CD4-positive, CD25-positive, alpha-beta regulatory T cell (primary cell): ENCODE measurements around the gene ACTC1. TPM values are rescaled to one million over a fixed set of nuclear protein-coding genes. Genes with fewer than 3 reads are reported as not detected.

ENCODE experiments used
- ATAC-seq, 2 donors: fragments of 150-1000 bp; cut with Tn5 transposase; one replicate each; pipeline ENCODE4 v1.10.0; 2021; ENCODE audit warnings: low read depth in 2 of 2, moderate number of reproducible peaks in 2 of 2, moderate library complexity in 1 of 2
- DNase-seq, 3 donors: peaks; one replicate each; pipeline versions ENCODE4 v3.0.0 to v3.0.0-alpha.2; 2012 to 2022; ENCODE audit warnings: mixed read lengths in 1 of 3
- H3K27ac ChIP-seq: one replicate; pipeline ENCODE4 v1.7.0; 2013; ENCODE audit warnings: mild to moderate bottlenecking, low read length; ENCODE audit not compliant: insufficient read depth, poor library complexity, severe bottlenecking
- H3K27me3 ChIP-seq: one replicate; pipeline ENCODE4 v1.7.0; 2013; ENCODE audit warnings: low read length; ENCODE audit not compliant: control insufficient read depth, insufficient read depth
- H3K36me3 ChIP-seq: one replicate; pipeline ENCODE4 v1.7.0; 2013; ENCODE audit warnings: mild to moderate bottlenecking, low read length, moderate library complexity; ENCODE audit not compliant: control insufficient read depth, insufficient read depth
- H3K4me1 ChIP-seq: 2 replicates; pipeline ENCODE4 v1.7.0; 2013; ENCODE audit warnings: mild to moderate bottlenecking, low read length; ENCODE audit not compliant: insufficient read depth, control insufficient read depth, poor library complexity, severe bottlenecking
- H3K4me3 ChIP-seq: one replicate; pipeline ENCODE4 v1.7.0; 2013; ENCODE audit warnings: low read depth, mild to moderate bottlenecking, low read length, moderate library complexity
- H3K9me3 ChIP-seq, 2 experiments: 1 replicate in 1 of 2; 2 replicates in 1 of 2; pipeline ENCODE4 v1.7.0; 2013; ENCODE audit warnings: low read length in 2 of 2, mild to moderate bottlenecking in 1 of 2, moderate library complexity in 1 of 2; ENCODE audit not compliant: control insufficient read depth in 2 of 2
- H3K27ac Mint-ChIP-seq, 3 donors: one replicate each; pipeline ENCODE4 v1.8.0; 2020 to 2022; ENCODE audit warnings: mild to moderate bottlenecking in 3 of 3, mixed read lengths in 3 of 3, moderate library complexity in 2 of 3
- H3K27me3 Mint-ChIP-seq: one replicate; pipeline ENCODE4 v1.8.0; 2022; ENCODE audit warnings: mild to moderate bottlenecking, mixed read lengths
- H3K36me3 Mint-ChIP-seq: one replicate; pipeline ENCODE4 v1.8.0; 2020; ENCODE audit warnings: mixed read lengths
- H3K4me1 Mint-ChIP-seq, 4 donors: one replicate each; pipeline ENCODE4 v1.8.0; 2020 to 2022; ENCODE audit warnings: mixed read lengths in 4 of 4, mild to moderate bottlenecking in 1 of 4
- H3K4me3 Mint-ChIP-seq, 4 donors: one replicate each; pipeline ENCODE4 v1.8.0; 2020 to 2022; ENCODE audit warnings: mild to moderate bottlenecking in 4 of 4, mixed read lengths in 4 of 4, moderate library complexity in 3 of 4
- H3K9me3 Mint-ChIP-seq, 7 donors: one replicate each; pipeline ENCODE4 v1.8.0; 2020 to 2022; ENCODE audit warnings: mixed read lengths in 7 of 7, mild to moderate bottlenecking in 3 of 7, moderate library complexity in 2 of 7
- polyA plus RNA-seq, 4 donors: library from polyadenylated mRNA; unstranded; fragments of 300-500 nt; fragmentation: Illumina TruSeq; gene quantifications; one replicate each; pipeline ENCODE4 v1.2.3, GENCODE V29; 2021
- total RNA-seq: library from RNA; stranded (reverse); gene quantifications from one replicate; pipeline ENCODE4 v1.2.3, GENCODE V29; 2022

Gene ACTC1
- total and polyA plus RNA-seq, 5 donors from 2014 or later, result not detected

DNA sequence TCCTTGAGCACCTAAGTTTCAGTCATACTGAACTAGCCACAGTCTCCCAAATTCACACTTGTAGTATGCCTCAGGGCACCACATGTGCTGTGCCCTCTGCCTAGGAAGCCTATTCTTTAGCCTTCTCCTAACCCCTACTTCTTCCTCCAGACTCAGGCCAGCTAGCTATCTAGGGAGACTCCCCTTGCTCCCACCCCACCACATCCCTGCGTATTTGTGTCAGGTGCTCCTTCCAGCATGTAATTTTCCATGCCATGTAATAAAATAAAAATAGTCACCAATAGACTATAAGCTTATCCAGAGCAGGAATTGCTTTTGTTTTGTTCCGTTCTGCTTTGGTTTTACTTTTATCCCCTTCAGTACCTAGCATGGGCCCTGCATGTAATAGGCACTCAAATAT lies 25.6 kb downstream of the ACTC1 start:
- no peak overlapping the region for H3K27ac ChIP-seq
- H3K9me3 ChIP-seq, result no peaks in the 10 kb centered on the region
- DNase-seq (no peak), ATAC-seq (no peak)
- H3K27me3 Mint-ChIP-seq, result peaks cover 17% of the 10 kb centered on the region
- no peak overlapping the region for H3K4me3 ChIP-seq
- H3K4me1 Mint-ChIP-seq, result peaks cover 0 to 2% (median 0%) of the 10 kb centered on the region in 4 donors
- H3K27me3 ChIP-seq, result peaks cover 12% of the 10 kb centered on the region
- H3K36me3 ChIP-seq, result no peaks in the 10 kb centered on the region
- no peaks in the 10 kb centered on the region for H3K4me1 ChIP-seq
- no peak overlapping the region for H3K4me3 Mint-ChIP-seq
- H3K36me3 Mint-ChIP-seq, result no peaks in the 10 kb centered on the region
- H3K9me3 Mint-ChIP-seq, result peaks cover 0 to 6% (median 0%) of the 10 kb centered on the region in 7 donors
- no peak overlapping the region for H3K27ac Mint-ChIP-seq

DNA sequence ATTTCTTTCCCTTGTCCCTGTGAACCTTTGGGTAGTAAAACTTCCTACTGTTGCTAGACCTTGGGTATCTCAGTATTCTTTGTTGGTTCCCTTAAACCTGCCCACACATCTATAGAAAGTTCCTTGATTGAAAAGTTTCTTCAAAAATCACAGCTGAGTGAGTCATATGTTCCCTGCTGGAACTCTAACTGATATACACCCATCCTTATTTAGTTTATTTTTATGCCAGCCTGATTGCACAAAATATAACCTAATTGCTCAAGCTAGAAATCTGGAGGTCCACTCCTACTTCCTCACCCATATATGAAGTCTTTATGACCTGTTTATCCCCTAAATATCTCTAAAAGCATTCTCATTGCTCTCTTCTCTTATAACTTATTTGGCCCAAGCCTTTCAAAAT lies 26.8 kb downstream of the ACTC1 start:
- peaks cover 0 to 6% (median 0%) of the 10 kb centered on the region in 7 donors for H3K9me3 Mint-ChIP-seq
- H3K4me3 ChIP-seq, result no peak overlapping the region
- no peak overlapping the region for H3K4me3 Mint-ChIP-seq
- no peaks in the 10 kb centered on the region for H3K36me3 Mint-ChIP-seq
- H3K27ac ChIP-seq, result no peak overlapping the region
- no peaks in the 10 kb centered on the region for H3K9me3 ChIP-seq
- H3K27me3 ChIP-seq, result peaks cover 12% of the 10 kb centered on the region
- no peaks in the 10 kb centered on the region for H3K4me1 ChIP-seq
- H3K4me1 Mint-ChIP-seq, result peaks cover 0 to 2% (median 0%) of the 10 kb centered on the region in 4 donors
- H3K36me3 ChIP-seq, result no peaks in the 10 kb centered on the region
- no peak overlapping the region for H3K27ac Mint-ChIP-seq
- peaks cover 12% of the 10 kb centered on the region for H3K27me3 Mint-ChIP-seq
- ATAC-seq (no peak), DNase-seq (no peak)

DNA sequence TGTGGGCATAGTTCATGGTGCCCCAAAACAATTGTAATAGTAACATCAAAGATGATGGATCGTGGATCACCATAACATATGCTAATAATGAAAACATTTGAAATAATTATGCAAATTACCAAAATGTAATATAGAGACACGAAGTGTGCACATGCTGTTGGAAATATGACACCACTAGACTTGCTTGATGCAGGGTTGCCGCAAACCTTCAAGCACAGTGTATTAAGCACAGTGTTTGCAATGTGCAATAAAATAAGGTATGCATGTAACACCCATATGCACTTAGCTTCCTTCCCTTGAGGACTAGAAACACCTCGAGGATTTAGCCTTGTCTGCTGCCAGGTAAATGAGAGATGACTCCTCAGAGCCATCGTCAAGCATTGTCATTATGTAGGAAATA lies 29.6 kb downstream of the ACTC1 start:
- peaks cover 17% of the 10 kb centered on the region for H3K27me3 Mint-ChIP-seq
- Histone ChIP-seq H3K9me3 (no peaks in the 10 kb centered on the region), H3K4me1 (no peaks in the 10 kb centered on the region), H3K36me3 (no peaks in the 10 kb centered on the region), H3K27ac (no peak overlapping the region), H3K4me3 (no peak overlapping the region), H3K27me3 (peaks cover 6% of the 10 kb centered on the region)
- H3K4me3 Mint-ChIP-seq, result no peak overlapping the region
- H3K9me3 Mint-ChIP-seq, result peaks cover 0 to 6% (median 0%) of the 10 kb centered on the region in 7 donors
- ATAC-seq, result no peak
- no peak for DNase-seq
- peaks cover 0 to 2% (median 0%) of the 10 kb centered on the region in 4 donors for H3K4me1 Mint-ChIP-seq
- no peak overlapping the region for H3K27ac Mint-ChIP-seq
- no peaks in the 10 kb centered on the region for H3K36me3 Mint-ChIP-seq

DNA sequence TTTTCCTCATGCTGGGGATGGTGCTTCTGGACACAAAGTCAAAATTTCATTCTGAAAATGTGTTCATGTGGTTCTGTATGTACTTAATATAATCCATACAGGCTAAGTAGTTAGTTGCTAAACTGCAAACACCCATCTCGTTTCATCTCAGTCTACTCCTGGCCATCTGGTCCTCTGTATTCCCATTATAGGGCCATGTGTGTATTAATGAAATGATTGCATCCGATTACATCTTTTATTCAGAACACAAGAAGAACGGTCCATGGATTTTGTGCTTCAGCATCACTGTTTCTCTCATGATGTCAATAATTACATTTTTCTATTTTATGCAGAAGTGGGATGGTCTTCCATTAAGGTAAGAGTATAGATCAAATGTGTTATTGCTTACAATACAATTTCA lies 34.4 kb downstream of the ACTC1 start:
- Mint-ChIP-seq H3K27me3 (peaks cover 39% of the 10 kb centered on the region), H3K4me3 (no peak overlapping the region), H3K4me1 (no peaks in the 10 kb centered on the region), H3K27ac (no peak overlapping the region), H3K9me3 (no peaks in the 10 kb centered on the region), H3K36me3 (no peaks in the 10 kb centered on the region)
- DNase-seq, result no peak
- no peak overlapping the region for H3K4me3 ChIP-seq
- H3K27ac ChIP-seq, result no peak overlapping the region
- no peaks in the 10 kb centered on the region for H3K4me1 ChIP-seq
- no peaks in the 10 kb centered on the region for H3K9me3 ChIP-seq
- no peaks in the 10 kb centered on the region for H3K36me3 ChIP-seq
- H3K27me3 ChIP-seq, result peaks cover 24% of the 10 kb centered on the region
- ATAC-seq, result no peak

DNA sequence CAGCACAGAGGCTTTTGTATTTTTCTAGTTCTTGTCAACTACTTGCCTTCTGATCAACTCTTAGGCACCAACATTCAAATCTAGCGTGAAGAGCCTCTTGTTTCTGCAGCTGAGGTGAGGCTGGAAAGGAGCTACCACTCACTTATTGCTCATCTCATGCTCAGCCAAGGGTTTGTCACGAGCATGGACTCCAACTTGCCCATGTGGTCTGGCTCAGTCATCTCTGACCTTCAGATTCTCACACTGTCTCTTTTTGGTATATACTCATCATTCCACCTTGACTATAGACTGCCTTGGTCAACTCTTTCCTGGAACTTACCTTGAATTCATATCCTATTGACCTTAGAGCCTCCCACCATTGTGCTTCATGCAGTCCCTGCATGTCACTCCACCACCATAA lies 35.4 kb downstream of the ACTC1 start:
- H3K27me3 ChIP-seq, result peaks cover 26% of the 10 kb centered on the region
- H3K27ac ChIP-seq, result no peak overlapping the region
- H3K9me3 Mint-ChIP-seq, result no peaks in the 10 kb centered on the region
- no peak for ATAC-seq
- H3K36me3 Mint-ChIP-seq, result no peaks in the 10 kb centered on the region
- DNase-seq, result no peak
- no peak overlapping the region for H3K27ac Mint-ChIP-seq
- H3K9me3 ChIP-seq, result no peaks in the 10 kb centered on the region
- peaks cover 48% of the 10 kb centered on the region for H3K27me3 Mint-ChIP-seq
- no peaks in the 10 kb centered on the region for H3K36me3 ChIP-seq
- H3K4me3 Mint-ChIP-seq, result no peak overlapping the region
- H3K4me3 ChIP-seq, result no peak overlapping the region
- no peaks in the 10 kb centered on the region for H3K4me1 ChIP-seq
- peaks cover 0 to 6% (median 0%) of the 10 kb centered on the region in 4 donors for H3K4me1 Mint-ChIP-seq

DNA sequence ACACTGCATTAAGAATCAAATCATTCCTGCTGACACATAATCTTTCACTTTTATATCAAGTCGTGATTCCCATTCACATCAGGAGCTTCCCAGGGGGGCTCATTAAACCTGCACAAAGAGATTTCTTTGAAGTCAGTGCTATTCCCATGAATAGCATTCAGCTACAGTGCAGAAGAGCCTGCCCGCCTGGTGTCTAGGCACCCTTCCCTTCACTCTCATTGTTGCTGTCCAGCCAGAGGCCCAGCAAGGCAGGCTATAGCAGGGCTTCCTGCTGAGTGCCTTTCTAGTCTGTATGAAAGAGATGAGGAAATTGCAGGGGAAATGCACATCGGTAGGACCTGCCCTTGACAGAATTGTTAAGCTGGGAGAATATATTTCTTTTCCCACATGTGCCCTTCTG lies 36.0 kb downstream of the ACTC1 start:
- Histone ChIP-seq H3K27ac (no peak overlapping the region), H3K9me3 (no peaks in the 10 kb centered on the region), H3K4me1 (no peaks in the 10 kb centered on the region), H3K36me3 (no peaks in the 10 kb centered on the region), H3K27me3 (peaks cover 26% of the 10 kb centered on the region), H3K4me3 (no peak overlapping the region)
- H3K27ac Mint-ChIP-seq, result no peak overlapping the region
- no peak overlapping the region for H3K4me3 Mint-ChIP-seq
- H3K4me1 Mint-ChIP-seq, result peaks cover 0 to 6% (median 0%) of the 10 kb centered on the region in 4 donors
- no peak for DNase-seq
- H3K27me3 Mint-ChIP-seq, result peaks cover 49% of the 10 kb centered on the region
- no peak for ATAC-seq
- no peaks in the 10 kb centered on the region for H3K9me3 Mint-ChIP-seq
- H3K36me3 Mint-ChIP-seq, result no peaks in the 10 kb centered on the region

DNA sequence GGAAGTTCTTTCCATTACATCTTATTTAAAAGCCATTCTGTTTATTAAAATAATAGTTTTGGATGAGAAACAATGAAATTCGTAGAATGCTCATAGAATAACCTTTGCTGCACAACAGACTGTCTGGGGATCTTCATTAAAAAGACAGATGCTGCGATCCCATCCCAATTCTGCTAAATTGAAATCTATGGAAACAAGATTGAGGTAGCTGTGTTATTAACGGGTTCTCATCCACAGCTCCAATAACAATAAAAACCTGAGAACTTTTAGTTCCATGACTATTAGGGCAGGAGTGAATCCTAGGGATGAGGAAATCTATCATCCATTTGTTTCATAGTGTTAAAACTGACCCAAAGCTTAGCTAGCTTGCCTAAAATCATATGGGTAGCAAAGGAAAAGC lies 38.1 kb downstream of the ACTC1 start:
- no peaks in the 10 kb centered on the region for H3K36me3 ChIP-seq
- no peaks in the 10 kb centered on the region for H3K4me1 ChIP-seq
- H3K27ac Mint-ChIP-seq, result no peak overlapping the region
- no peak overlapping the region for H3K4me3 Mint-ChIP-seq
- peaks cover 68% of the 10 kb centered on the region for H3K27me3 Mint-ChIP-seq
- no peaks in the 10 kb centered on the region for H3K36me3 Mint-ChIP-seq
- H3K27ac ChIP-seq, result no peak overlapping the region
- no peaks in the 10 kb centered on the region for H3K9me3 ChIP-seq
- peaks cover 40% of the 10 kb centered on the region for H3K27me3 ChIP-seq
- DNase-seq, result no peak
- H3K9me3 Mint-ChIP-seq, result no peaks in the 10 kb centered on the region
- no peak for ATAC-seq
- H3K4me1 Mint-ChIP-seq, result peaks cover 0 to 9% (median 3%) of the 10 kb centered on the region in 4 donors
- no peak overlapping the region for H3K4me3 ChIP-seq

DNA sequence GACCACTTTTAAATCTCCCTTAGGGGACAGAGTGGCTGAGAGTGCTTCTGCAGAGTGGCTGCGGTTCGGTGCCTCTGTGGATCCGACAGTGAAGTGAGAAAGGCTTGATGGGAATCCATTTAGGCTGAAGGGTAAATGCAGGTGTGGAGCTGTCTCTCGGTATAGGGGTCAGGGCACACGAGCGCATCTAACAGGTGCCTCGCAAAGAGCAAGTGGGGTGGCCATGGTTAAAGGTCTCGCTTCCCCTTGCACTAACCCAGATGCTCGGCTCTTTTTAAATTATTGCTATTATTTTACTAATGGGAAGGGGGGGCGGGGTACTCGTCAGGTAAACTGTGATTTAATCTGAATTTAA lies 40.0 kb downstream of the ACTC1 start:
- Histone ChIP-seq H3K27me3 (peaks cover 42% of the 10 kb centered on the region), H3K9me3 (no peaks in the 10 kb centered on the region), H3K27ac (no peak overlapping the region), H3K4me1 (no peaks in the 10 kb centered on the region), H3K36me3 (no peaks in the 10 kb centered on the region), H3K4me3 (no peak overlapping the region)
- Mint-ChIP-seq H3K36me3 (no peaks in the 10 kb centered on the region), H3K27me3 (peaks cover 64% of the 10 kb centered on the region), H3K4me1 (peaks cover 0 to 9% (median 3%) of the 10 kb centered on the region in 4 donors), H3K9me3 (no peaks in the 10 kb centered on the region), H3K4me3 (no peak overlapping the region), H3K27ac (no peak overlapping the region)
- DNase-seq (no peak), ATAC-seq (no peak)
